Kidney glomerular epithelial cell (primary cell): Measurements from ENCODE around the gene MET.
"Not testable (repeated sequence)": the region's sequence is repeated elsewhere in the genome, so short reads cannot be mapped to it uniquely, and the experiment has no call there.

Experiments used
- DNase-seq: peaks from one replicate; lab custom pipeline; 2025; lab: John Stamatoyannopoulos, UW

The MET gene

DNA sequence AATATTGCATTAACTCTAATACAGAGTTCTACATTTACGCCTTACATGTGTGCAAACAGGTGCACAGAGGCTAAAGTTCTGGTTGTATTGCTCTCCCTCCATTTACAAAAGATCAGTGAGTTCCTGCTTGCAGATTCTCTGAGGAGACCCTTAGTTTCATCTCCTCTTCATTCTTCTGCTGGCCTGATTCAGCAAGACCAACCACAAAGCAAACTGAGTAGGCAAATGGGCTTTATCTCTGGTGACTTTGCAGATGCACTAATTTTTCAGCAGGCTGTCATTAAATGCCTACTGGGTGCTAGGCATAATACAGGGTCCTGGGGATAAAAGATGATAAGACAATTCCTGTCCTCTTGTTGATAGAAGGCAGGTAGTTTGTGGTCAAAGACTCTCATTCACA lies 56.4 kb downstream of the MET start:
- DNase-seq = no peak

DNA sequence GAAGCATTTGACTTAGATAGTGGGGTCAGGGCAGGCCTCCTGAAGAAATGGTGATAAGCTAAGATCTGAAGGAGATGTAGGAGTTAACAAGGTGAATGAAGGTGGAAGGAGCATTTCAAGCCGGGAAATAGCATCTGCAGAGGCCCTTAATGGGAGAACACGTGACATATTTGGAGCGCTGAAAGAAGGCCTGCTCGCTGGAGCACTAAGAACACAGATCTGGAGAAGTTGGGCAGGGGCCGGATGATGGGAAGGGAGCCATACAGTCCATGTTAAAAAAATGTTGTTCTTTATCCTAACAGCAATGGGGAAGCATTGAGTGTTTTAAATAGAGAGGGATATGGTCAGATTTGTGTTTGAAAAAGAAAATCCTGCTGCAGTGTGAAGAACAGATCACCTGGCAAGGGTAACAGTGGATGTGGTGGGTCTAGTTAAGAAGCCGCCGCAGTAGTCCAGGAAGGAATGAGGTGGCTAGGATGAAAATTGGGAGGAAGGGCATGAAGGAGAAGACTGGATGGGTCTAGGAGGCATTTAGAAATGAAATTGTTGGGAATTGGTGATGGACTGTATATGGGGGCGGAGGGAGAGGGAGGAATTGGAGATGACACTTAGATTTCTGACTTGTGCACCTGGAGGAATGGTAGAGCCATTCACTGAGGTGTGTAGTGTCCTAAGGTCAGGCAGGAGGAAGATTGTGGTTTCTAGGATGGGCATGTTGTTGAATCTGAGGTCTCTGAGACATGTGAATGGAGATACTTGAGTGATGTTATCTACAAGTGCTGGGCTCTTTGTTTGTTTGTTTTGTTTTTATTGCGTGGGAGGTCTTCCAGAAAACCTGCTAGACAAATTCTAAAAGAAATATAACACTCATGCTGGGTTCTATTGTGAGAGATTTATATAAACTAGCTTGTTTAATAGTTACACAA lies 58.4 kb downstream of the MET start:
- no peak for DNase-seq

- no peak for DNase-seq
Observed at GRCh38 chr7:116731023-116731395, 59.0 kb downstream of the MET start.

DNA sequence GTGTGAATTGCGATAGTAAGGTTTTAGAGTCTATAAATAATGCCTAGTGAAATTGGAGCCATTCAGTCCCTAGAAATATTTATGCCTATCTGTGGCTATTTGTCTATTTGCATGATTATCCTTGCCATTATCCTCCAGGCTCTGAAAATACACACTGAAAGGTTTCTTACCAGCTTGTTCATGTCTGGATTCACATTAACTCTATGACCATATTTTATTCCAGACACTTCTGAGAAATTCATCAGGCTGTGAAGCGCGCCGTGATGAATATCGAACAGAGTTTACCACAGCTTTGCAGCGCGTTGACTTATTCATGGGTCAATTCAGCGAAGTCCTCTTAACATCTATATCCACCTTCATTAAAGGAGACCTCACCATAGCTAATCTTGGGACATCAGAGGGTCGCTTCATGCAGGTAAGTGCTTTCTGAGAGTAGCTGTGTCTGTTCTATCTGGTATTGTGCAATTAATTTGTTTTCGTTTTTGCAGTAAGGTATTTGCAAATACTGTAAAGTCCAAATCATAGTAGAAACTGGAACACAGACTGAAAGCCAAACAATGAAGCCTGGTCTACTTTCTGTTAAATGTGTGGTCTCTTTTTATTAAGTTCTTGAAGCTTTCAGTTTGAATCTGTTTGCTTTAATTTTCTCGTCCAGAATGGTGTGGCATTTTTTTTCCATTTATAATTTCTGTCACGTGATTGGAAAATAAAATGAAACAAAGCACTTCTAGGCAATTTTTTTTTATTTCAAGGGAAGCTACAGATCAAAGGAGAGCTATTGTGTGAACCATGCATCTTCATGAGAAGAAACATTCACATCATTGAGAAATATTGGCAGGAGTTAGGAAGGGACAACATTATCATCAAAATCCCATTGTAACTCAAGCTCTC lies 59.7 kb downstream of the MET start:
- DNase-seq = peak; percentile 60

- no peak for DNase-seq
Observed at GRCh38 chr7:116732788-116733694, 61.0 kb downstream of the MET start.

- no peak for DNase-seq
Observed at GRCh38 chr7:116733924-116734580, 62.1 kb downstream of the MET start.

DNA sequence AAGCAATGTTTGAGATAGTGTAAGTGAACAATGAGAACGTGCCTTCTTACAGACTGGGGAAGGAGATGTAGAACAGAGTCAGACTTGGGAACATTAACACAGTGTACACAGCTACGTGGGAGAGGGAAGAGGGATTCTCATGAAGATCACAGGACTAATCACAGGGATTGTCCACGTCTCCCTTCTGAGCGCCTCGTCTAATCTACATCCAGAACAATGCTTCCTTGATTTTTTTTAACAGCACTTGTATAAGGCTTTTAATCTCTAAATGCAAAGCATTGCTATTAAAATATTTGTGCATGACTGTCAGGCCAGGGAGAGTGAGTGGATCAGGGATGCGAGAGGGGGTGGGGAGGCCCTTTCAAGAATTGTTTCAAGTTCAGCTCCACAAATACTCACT lies 62.7 kb downstream of the MET start:
- no peak for DNase-seq

- peak; percentile 54 for DNase-seq
Observed at GRCh38 chr7:116736927-116737715, 65.1 kb downstream of the MET start.

DNA sequence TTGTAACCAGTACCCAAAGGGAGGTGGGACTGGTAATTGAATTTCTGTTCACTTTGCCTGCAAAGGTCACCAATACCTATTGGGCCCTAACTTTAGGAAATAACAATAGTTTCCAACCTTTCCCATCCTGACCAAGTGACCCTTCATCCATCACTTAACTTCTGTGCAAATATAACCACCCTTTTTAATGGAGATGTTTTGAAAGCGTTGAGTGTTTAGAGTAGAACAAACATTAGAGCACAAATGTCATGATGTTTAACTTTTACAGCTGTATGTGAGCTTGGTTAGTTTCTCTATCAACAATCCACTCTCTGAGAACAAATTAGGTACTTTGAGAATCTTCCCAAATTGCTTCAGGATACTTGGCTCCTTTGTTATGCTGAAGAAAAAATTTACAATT lies 66.4 kb downstream of the MET start:
- no peak for DNase-seq

DNA sequence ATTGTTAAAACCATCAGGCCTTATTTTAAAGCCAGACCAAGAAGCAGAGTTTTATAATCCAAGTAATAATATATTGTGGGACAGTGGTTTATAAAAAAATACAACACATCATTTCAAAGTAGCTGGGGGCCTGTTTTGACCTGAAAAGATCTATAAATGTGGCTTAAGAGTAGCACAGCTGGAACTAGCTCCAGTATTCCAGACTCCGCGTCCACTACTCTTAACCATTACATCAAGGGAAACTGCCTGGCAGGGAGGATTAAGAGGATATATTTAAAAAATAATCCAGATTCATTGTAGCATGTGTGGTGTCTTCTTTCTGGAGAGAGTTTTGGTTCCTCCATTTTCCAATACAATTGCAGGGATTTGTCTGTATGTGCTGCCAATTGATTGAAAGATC lies 67.3 kb downstream of the MET start:
- DNase-seq = no peak

GRCh38 chr7:116740231-116740630 lies 68.2 kb downstream of the MET start:
- DNase-seq = no peak

DNA sequence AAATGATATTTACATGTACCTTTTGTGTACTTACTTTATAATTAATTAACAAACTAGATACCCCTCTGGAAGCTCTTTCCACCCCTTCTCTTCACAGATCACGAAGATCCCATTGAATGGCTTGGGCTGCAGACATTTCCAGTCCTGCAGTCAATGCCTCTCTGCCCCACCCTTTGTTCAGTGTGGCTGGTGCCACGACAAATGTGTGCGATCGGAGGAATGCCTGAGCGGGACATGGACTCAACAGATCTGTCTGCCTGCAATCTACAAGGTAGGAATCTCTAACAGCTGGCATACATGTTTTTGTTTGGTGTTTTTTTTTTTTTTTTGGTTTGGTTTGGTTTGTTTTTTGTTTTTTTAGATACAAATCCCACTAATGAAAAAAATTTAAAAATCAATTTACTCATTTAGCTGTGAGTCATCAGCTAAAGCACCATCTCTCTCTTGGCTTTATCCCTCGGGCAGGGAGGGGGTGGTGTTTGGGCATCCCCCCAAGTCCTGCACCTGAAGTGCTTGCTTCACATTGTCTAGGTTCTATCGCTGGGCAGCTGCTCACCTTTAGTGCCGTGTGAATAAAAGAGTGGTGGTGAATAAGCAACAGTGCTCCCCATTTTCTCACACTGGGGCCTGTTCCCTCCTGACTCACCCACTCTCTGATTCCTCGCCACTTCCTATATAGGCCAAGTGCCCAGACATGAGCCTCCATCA lies 68.9 kb downstream of the MET start:
- DNase-seq = no peak

- no peak for DNase-seq
Observed at GRCh38 chr7:116741625-116742316, 69.8 kb downstream of the MET start.

GRCh38 chr7:116742641-116743040 lies 70.6 kb downstream of the MET start:
- no peak for DNase-seq

DNA sequence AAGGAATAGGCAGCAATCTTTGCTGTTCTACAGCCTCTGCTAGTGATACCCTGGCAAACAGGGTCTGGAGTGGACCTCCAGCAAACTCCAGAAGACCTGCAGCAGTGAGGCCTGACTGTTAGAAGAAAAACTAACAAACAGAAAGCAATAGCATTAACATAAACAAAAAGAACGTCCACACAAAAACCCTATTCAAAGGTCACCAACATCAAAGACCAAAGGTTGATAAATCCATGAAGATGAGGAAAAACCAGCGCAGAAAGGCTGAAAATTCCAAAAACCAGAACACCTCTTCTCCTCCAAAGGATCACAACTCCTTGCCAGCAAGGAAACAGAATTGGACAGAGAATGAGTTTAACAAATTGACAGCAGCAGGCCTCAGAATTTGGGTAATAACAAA lies 71.8 kb downstream of the MET start:
- not testable (repeated sequence) for DNase-seq

- not testable (repeated sequence) for DNase-seq
Observed at GRCh38 chr7:116746388-116746787, 74.4 kb downstream of the MET start.

DNA sequence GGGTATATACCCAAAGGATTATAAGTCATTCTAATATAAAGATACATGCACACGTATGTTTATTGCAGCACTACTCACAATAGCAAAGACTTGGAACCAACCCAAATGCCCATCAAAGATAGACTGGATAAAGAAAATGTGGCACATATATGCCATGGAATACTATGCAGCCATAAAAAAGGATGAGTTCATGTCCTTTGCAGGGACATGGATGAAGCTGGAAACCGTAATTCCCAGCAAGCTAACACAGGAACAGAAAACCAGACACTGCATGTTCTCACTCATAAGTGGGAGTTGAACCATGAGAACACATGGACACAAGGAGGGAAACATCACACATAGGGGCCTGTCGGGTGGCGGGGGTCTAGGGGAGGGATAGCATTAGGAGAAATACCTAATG lies 79.1 kb downstream of the MET start:
- DNase-seq = not testable (repeated sequence)

- DNase-seq = no peak
Observed at GRCh38 chr7:116752305-116753074, 80.5 kb downstream of the MET start.

DNA sequence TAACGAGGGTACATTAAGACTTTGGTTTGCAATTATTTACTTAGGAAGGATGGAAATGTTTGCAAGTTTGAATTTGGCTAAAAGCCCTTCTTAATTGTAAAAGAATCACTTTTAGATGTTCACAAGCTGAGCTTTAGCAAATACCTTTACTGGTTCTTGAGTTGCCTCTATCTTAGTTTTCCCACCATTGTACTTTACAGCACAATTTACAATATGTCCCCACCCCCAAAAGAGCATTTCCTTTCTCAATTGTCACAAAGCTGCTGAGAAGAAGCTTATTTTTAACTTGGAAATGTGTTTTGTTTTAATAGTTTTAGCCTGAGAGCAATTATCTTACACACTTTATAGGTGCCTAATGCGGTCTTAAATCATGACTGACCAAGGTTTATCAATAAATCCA lies 81.1 kb downstream of the MET start:
- no peak for DNase-seq
